Neural cell (in vitro differentiated cells): ENCODE data around the gene TBC1D30.
A peak's percentile ranks its signal among the peaks of the same experiment; 100 is the strongest.

Experiments used
- CTCF ChIP-seq: fragments of 450-650 bp; IDR thresholded peaks from 2 replicates; pipeline ENCODE4 v1.5.1; 2014; ENCODE audit warnings: antibody characterized with exemption, mild to moderate bottlenecking, moderate library complexity; ENCODE audit not compliant: poor library complexity, severe bottlenecking
- EZH2 ChIP-seq: fragments of 200-600, 300-800 bp; shearing (Covaris generic), sonication (generic); IDR thresholded peaks from 2 replicates; pipeline ENCODE4 v1.6.1; 2014; ENCODE audit warnings: antibody characterized with exemption, low read length, borderline replicate concordance, mild to moderate bottlenecking; ENCODE audit not compliant: insufficient read depth, poor library complexity, severe bottlenecking
- MXI1 ChIP-seq: fragments of 450-650 bp; conservative IDR thresholded peaks from 2 replicates; pipeline ENCODE4 v1.6.1; 2014; ENCODE audit warnings: antibody characterized with exemption, mild to moderate bottlenecking; ENCODE audit not compliant: poor library complexity, severe bottlenecking
- POLR2AphosphoS5 ChIP-seq: IDR thresholded peaks from 2 replicates; pipeline ENCODE4 v1.6.1; 2012
- RAD21 ChIP-seq: fragments of 450-650 bp; conservative IDR thresholded peaks from 2 replicates; pipeline ENCODE4 v1.6.1; 2014; ENCODE audit warnings: antibody characterized with exemption, mild to moderate bottlenecking, moderate library complexity
- REST ChIP-seq: IDR thresholded peaks from 2 replicates; pipeline ENCODE4 v1.6.1; 2012; ENCODE audit warnings: borderline replicate concordance
- SMC3 ChIP-seq: fragments of 450-650 bp; conservative IDR thresholded peaks from 2 replicates; pipeline ENCODE4 v1.6.1; 2014; ENCODE audit warnings: antibody characterized with exemption, mild to moderate bottlenecking, moderate library complexity; ENCODE audit not compliant: poor library complexity
- TAF1 ChIP-seq: IDR thresholded peaks from 2 replicates; pipeline ENCODE4 v1.6.1; 2012; ENCODE audit warnings: low read depth

GRCh38 chr12:64796205-64796845 lies 28.1 kb upstream of the TBC1D30 start:
- TF ChIP-seq EZH2 = no peak
- TF ChIP-seq POLR2AphosphoS5 = no peak
- TF ChIP-seq CTCF = peak; percentile 88
- TF ChIP-seq SMC3 = peak; percentile 71
- TF ChIP-seq REST = no peak
- no peak for TF ChIP-seq TAF1
- TF ChIP-seq RAD21 = peak; percentile 76
- no peak for TF ChIP-seq MXI1
